Thoracic aorta (tissue), 2 donors: Measurements from ENCODE around the gene E2F1. TPM values are rescaled to one million over a fixed set of nuclear protein-coding genes. Genes with fewer than 3 reads are reported as not detected.
A peak's percentile ranks its signal among the peaks of the same experiment; 100 is the strongest.

ENCODE experiments used
- ATAC-seq: fragments of 150-250 bp; one replicate; pipeline ENCODE4 v1.8.0; 2017; ENCODE audit warnings: low read depth; ENCODE audit not compliant: insufficient number of reproducible peaks, low FRiP score
- DNase-seq: peaks from one replicate; pipeline ENCODE4 v3.0.0-alpha.2; 2020; ENCODE audit warnings: low spot score
- H3K27ac ChIP-seq, 2 donors: fragments of 200-600 bp; sonication (generic); 1 replicate in 1 of 2; 2 replicates in 1 of 2; pipeline ENCODE4 v1.5.1; 2016; ENCODE audit warnings: mild to moderate bottlenecking in 2 of 2, moderate library complexity in 2 of 2
- H3K27me3 ChIP-seq: fragments of 200-600 bp; sonication (generic); replicated peaks from 2 replicates; pipeline ENCODE4 v1.6.0; 2016; ENCODE audit warnings: mild to moderate bottlenecking; ENCODE audit not compliant: insufficient read depth
- H3K36me3 ChIP-seq: fragments of 200-600 bp; sonication (generic); one replicate; pipeline ENCODE4 v1.5.1; 2016
- H3K4me1 ChIP-seq, 2 donors: fragments of 200-600 bp; sonication (generic); 1 replicate in 1 of 2; 2 replicates in 1 of 2; pipeline versions ENCODE4 v1.5.1 to v1.6.0; 2016; ENCODE audit warnings: low read depth in 2 of 2, mild to moderate bottlenecking in 1 of 2; ENCODE audit not compliant: control insufficient read depth in 1 of 2
- H3K4me3 ChIP-seq: fragments of 200-600 bp; sonication (generic); 2 replicates; pipeline ENCODE4 v1.5.1; 2016; ENCODE audit warnings: mild to moderate bottlenecking
- H3K9me3 ChIP-seq: fragments of 200-600 bp; sonication (generic); 2 replicates; pipeline ENCODE4 v1.5.1; 2016
- CTCF ChIP-seq: fragments of 200-600 bp; sonication (generic); IDR thresholded peaks from one replicate; pipeline ENCODE4 v1.5.1; 2019; ENCODE audit warnings: antibody characterized with exemption
- total RNA-seq, 2 donors: library from RNA; depleted of rRNA; stranded (reverse); fragments of >200 nt; gene quantifications; one replicate each; pipeline versions ENCODE4 v1.1.0 to v1.2.3, GENCODE V29; 2016

The E2F1 gene
- total RNA-seq, 2 donors from 2014 or later = 0.68 to 0.92 TPM

GRCh38 chr20:33719277-33719988 is 33.2 kb upstream of the E2F1 start:
- no peak for DNase-seq
- Histone ChIP-seq H3K9me3 (no peaks in the 10 kb centered on the region), H3K36me3 (no peaks in the 10 kb centered on the region), H3K27ac (peak overlapping the region; percentile 59 to 67), H3K27me3 (no peaks in the 10 kb centered on the region), H3K4me3 (peak overlapping the region; percentile 90), H3K4me1 (peaks cover 7 to 12% of the 10 kb centered on the region in 2 donors)
- ATAC-seq = no peak
- TF ChIP-seq CTCF = no peak

GRCh38 chr20:33716498-33716897 is 30.3 kb upstream of the E2F1 start:
- no peak for ATAC-seq

GRCh38 chr20:33713865-33714367 is 27.7 kb upstream of the E2F1 start:
- no peak for TF ChIP-seq CTCF
- H3K4me1 ChIP-seq = peaks cover 0 to 4% of the 10 kb centered on the region in 2 donors
- no peaks in the 10 kb centered on the region for H3K27me3 ChIP-seq
- H3K27ac ChIP-seq = no peak overlapping the region
- ATAC-seq (no peak), DNase-seq (no peak)
- no peak overlapping the region for H3K4me3 ChIP-seq
- no peaks in the 10 kb centered on the region for H3K9me3 ChIP-seq
- H3K36me3 ChIP-seq = peaks cover 29% of the 10 kb centered on the region

More at GRCh38 chr20:33716498-33716897, 30.3 kb upstream of the E2F1 start:
- Histone ChIP-seq H3K27ac (no peak overlapping the region), H3K27me3 (no peaks in the 10 kb centered on the region), H3K9me3 (no peaks in the 10 kb centered on the region), H3K4me1 (peaks cover 7 to 12% of the 10 kb centered on the region in 2 donors), H3K4me3 (no peak overlapping the region), H3K36me3 (peaks cover 20% of the 10 kb centered on the region)
- DNase-seq = no peak
- TF ChIP-seq CTCF = no peak

- no peak for DNase-seq
- no peak for ATAC-seq
- Histone ChIP-seq H3K9me3 (no peaks in the 10 kb centered on the region), H3K4me3 (no peak overlapping the region), H3K36me3 (peaks cover 36% of the 10 kb centered on the region), H3K4me1 (no peaks in the 10 kb centered on the region), H3K27ac (no peak overlapping the region), H3K27me3 (no peaks in the 10 kb centered on the region)
- no peak for TF ChIP-seq CTCF
These were observed 25.2 kb upstream of the E2F1 start for GRCh38 chr20:33711446-33711738.

GRCh38 chr20:33710681-33711445 is 24.7 kb upstream of the E2F1 start:
- ATAC-seq (no peak), DNase-seq (no peak)
- H3K4me3 ChIP-seq = no peak overlapping the region
- H3K36me3 ChIP-seq = peaks cover 38% of the 10 kb centered on the region
- H3K9me3 ChIP-seq = no peaks in the 10 kb centered on the region
- TF ChIP-seq CTCF = no peak
- no peaks in the 10 kb centered on the region for H3K4me1 ChIP-seq
- H3K27ac ChIP-seq = no peak overlapping the region
- no peaks in the 10 kb centered on the region for H3K27me3 ChIP-seq
